Sigmoid colon (tissue), 7 donors: ENCODE data around the gene GMEB2. TPM values are rescaled to one million over a fixed set of nuclear protein-coding genes. Genes with fewer than 3 reads are reported as not detected.
"Not testable (repeated sequence)": the region's sequence is repeated elsewhere in the genome, so short reads cannot be mapped to it uniquely, and the experiment has no call there.

Source experiments
- DNase-seq: peaks from one replicate; pipeline ENCODE4 v3.0.0-alpha.2; 2019
- H3K27ac ChIP-seq, 4 donors: fragments of 200-600 bp; sonication (generic); one replicate each; pipeline ENCODE4 v1.5.1; 2016 to 2019; ENCODE audit warnings: mild to moderate bottlenecking in 1 of 4
- H3K27me3 ChIP-seq, 3 donors: fragments of 200-600 bp; sonication (generic); one replicate each; pipeline ENCODE4 v1.5.1; 2019; ENCODE audit warnings: mild to moderate bottlenecking in 1 of 3
- H3K36me3 ChIP-seq, 4 donors: fragments of 200-600 bp; sonication (generic); one replicate each; pipeline ENCODE4 v1.5.1; 2016 to 2019
- H3K4me1 ChIP-seq, 4 donors: fragments of 200-600 bp; sonication (generic); one replicate each; pipeline ENCODE4 v1.5.1; 2017 to 2019
- H3K4me3 ChIP-seq, 4 donors: fragments of 200-600 bp; sonication (generic); one replicate each; pipeline ENCODE4 v1.5.1; 2017 to 2019; ENCODE audit warnings: mild to moderate bottlenecking in 2 of 4, moderate library complexity in 1 of 4
- H3K9me3 ChIP-seq, 4 donors: fragments of 200-600 bp in 3 of 4; sonication (generic) in 3 of 4; one replicate each; pipeline versions ENCODE4 v1.5.1 to v1.6.1; 2013 to 2019
- CTCF ChIP-seq, 4 experiments: fragments of 450-650 bp in 3 of 4; fragments of 200-600 bp in 1 of 4; IDR thresholded peaks; one replicate each; pipeline ENCODE4 v1.5.1; 2016 to 2019; ENCODE audit warnings: antibody characterized with exemption in 4 of 4, mild to moderate bottlenecking in 3 of 4, moderate library complexity in 2 of 4
- EP300 ChIP-seq, 4 donors: sonication (generic); formaldehyde crosslinking; IDR thresholded peaks; one replicate each; pipeline ENCODE4 v1.6.1; 2017; ENCODE audit warnings: antibody characterized with exemption in 4 of 4
- POLR2A ChIP-seq, 2 donors: fragments of 450-650 bp; IDR thresholded peaks; one replicate each; pipeline ENCODE4 v1.6.1; 2016; ENCODE audit warnings: antibody characterized with exemption in 2 of 2, mild to moderate bottlenecking in 2 of 2, moderate library complexity in 2 of 2
- POLR2AphosphoS5 ChIP-seq, 4 donors: sonication (generic); formaldehyde crosslinking; IDR thresholded peaks; one replicate each; pipeline ENCODE4 v1.6.1; 2017; ENCODE audit warnings: antibody characterized with exemption in 4 of 4
- WGBS, 2 donors: extraction: QIAGEN DNeasy Blood & Tissue Kit; methylation state at CpG; one replicate each; pipeline ENCODE4 v1.1.7; 2013; 5-methylcytosine and 5-hydroxymethylcytosine counted together
- intact Hi-C: fragments of 100-400 bp; cut with DNase I; formaldehyde crosslinking; loops from one replicate; pipeline ENCODE4 v1.15.1; 2023
- polyA plus RNA-seq, 3 donors: library from polyadenylated mRNA; stranded (reverse); fragments of 200-250 nt; gene quantifications; one replicate each; pipeline ENCODE4 v1.2.3, GENCODE V29; 2013
- total RNA-seq, 4 donors: library from RNA; depleted of rRNA; stranded (reverse); fragments of >200 nt; gene quantifications; one replicate each; pipeline ENCODE4 v1.1.0, GENCODE V29; 2016
- donor health status: healthy with polysubstance abuse.
- donor health status: Bipolar disorder and iron deficiency.
- donor health status: healthy.

GMEB2 gene
- total and polyA plus RNA-seq, 7 donors = 6.0 to 15.1 (median 7.9) TPM

- 17 to 41% methylated on average over 29 of the region's 29 CpGs for WGBS, 2 donors
- Histone ChIP-seq H3K27me3 (no peaks in the 10 kb centered on the region), H3K36me3 (no peaks in the 10 kb centered on the region), H3K4me1 (peaks cover 0 to 15% (median 10%) of the 10 kb centered on the region in 4 donors), H3K27ac (peak overlapping the region; percentile 49 to 76 (median 60)), H3K4me3 (peak overlapping the region in 3 of 4 donors; percentile 50 to 54 (median 52)), H3K9me3 (no peaks in the 10 kb centered on the region)
- no peak for TF ChIP-seq CTCF (IDR thresholded peaks at IDR 0.05)
- no peak for TF ChIP-seq EP300 (IDR thresholded peaks at IDR 0.05)
- no peak for TF ChIP-seq POLR2AphosphoS5 (IDR thresholded peaks at IDR 0.05)
- no peak for TF ChIP-seq POLR2A (IDR thresholded peaks at IDR 0.05)
- no peak for DNase-seq
- intact Hi-C loops = no loop called here
These were observed 15.8 kb upstream of the GMEB2 start for GRCh38 chr20:63642527-63643247.

- peak overlapping the region; percentile 28 to 57 (median 54) for H3K4me3 ChIP-seq
- H3K4me1 ChIP-seq = peaks cover 0 to 15% (median 10%) of the 10 kb centered on the region in 4 donors
- TF ChIP-seq POLR2AphosphoS5 (IDR thresholded peaks at IDR 0.05) (no peak), POLR2A (IDR thresholded peaks at IDR 0.05) (no peak), CTCF (IDR thresholded peaks at IDR 0.05) (peak in 3 of 4 experiments; percentile 20 to 29 (median 28))
- peak overlapping the region; percentile 69 to 77 (median 74) for H3K27ac ChIP-seq
- 2% methylated on average over 86 of the region's 86 CpGs for WGBS, 2 donors
- no peaks in the 10 kb centered on the region for H3K9me3 ChIP-seq
- DNase-seq = peak; percentile 91
- no peaks in the 10 kb centered on the region for H3K36me3 ChIP-seq
- intact Hi-C loops = no loop called here
- H3K27me3 ChIP-seq = no peaks in the 10 kb centered on the region
These were observed 15.1 kb upstream of the GMEB2 start for GRCh38 chr20:63641792-63642523.

- DNase-seq = no peak
- intact Hi-C loops = no loop called here
- TF ChIP-seq CTCF (IDR thresholded peaks at IDR 0.05) = no peak
- peak in 2 of 4 donors; percentile 9 to 21 for TF ChIP-seq POLR2AphosphoS5 (IDR thresholded peaks at IDR 0.05)
- Histone ChIP-seq H3K4me3 (peak overlapping the region; percentile 19 to 57 (median 54)), H3K9me3 (no peaks in the 10 kb centered on the region), H3K27ac (peak overlapping the region; percentile 69 to 77 (median 74)), H3K36me3 (no peaks in the 10 kb centered on the region), H3K4me1 (peaks cover 0 to 15% (median 10%) of the 10 kb centered on the region in 4 donors), H3K27me3 (no peaks in the 10 kb centered on the region)
- WGBS, 2 donors = 6 to 21% methylated on average over 42 of the region's 47 CpGs
These were observed 14.4 kb upstream of the GMEB2 start for GRCh38 chr20:63641146-63641791.

- intact Hi-C loops, DNase-seq, H3K27me3 ChIP-seq, H3K36me3 ChIP-seq, H3K9me3 ChIP-seq: not testable (repeated sequence)
- WGBS, 2 donors = 28 to 48% methylated on average over 17 of the region's 17 CpGs
- Histone ChIP-seq H3K27ac (peak overlapping the region in 1 of 4 donors; percentile 17), H3K4me3 (peak overlapping the region in 3 of 4 donors; percentile 9 to 17 (median 11)), H3K4me1 (peaks cover 0 to 15% (median 10%) of the 10 kb centered on the region in 4 donors)
These were observed 13.8 kb upstream of the GMEB2 start for GRCh38 chr20:63640686-63641085.

- intact Hi-C loops = no loop called here
- Histone ChIP-seq H3K36me3 (no peaks in the 10 kb centered on the region), H3K27ac (peak overlapping the region; percentile 23 to 52 (median 39)), H3K4me3 (peak overlapping the region in 3 of 4 donors; percentile 9 to 17 (median 11)), H3K9me3 (no peaks in the 10 kb centered on the region), H3K27me3 (no peaks in the 10 kb centered on the region), H3K4me1 (peaks cover 0 to 15% (median 10%) of the 10 kb centered on the region in 4 donors)
- TF ChIP-seq EP300 (IDR thresholded peaks at IDR 0.05) (no peak), POLR2A (IDR thresholded peaks at IDR 0.05) (no peak), POLR2AphosphoS5 (IDR thresholded peaks at IDR 0.05) (no peak), CTCF (IDR thresholded peaks at IDR 0.05) (no peak)
- 78 to 84% methylated on average over 8 of the region's 8 CpGs for WGBS, 2 donors
- DNase-seq = no peak
These were observed 13.2 kb upstream of the GMEB2 start for GRCh38 chr20:63640086-63640485.
